ENCODE measurements around the gene C12orf75.

The C12orf75 gene

GRCh38 chr12:105409801-105410471 is 79.4 kb downstream of the C12orf75 start:
- no peak for DNase-seq (ENCODE audit: extremely low read depth in 1 of 2, low read depth in 1 of 2)

- no peak for DNase-seq (ENCODE audit: extremely low read depth in 1 of 2, low read depth in 1 of 2)
Measured at GRCh38 chr12:105413911-105414487, 83.5 kb downstream of the C12orf75 start.

DNA sequence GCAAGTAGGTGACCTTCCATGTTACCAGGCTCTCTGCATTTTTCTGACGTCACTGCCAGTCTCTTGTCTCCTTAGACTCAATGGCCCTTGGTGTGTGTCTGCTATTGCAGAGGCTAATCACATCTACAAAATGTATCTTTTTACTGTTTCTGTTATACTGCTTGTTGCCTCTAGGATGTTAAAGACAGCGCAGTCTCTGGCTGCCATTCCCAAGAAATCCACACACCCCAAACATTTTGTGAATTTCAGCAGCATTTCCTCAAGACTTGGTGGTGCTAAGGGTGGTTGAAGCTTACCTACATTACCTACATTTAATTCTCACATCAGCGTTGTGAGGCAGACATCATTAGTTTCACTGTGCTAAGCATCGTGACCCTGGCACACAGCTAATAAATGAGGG is 87.2 kb downstream of the C12orf75 start:
- DNase-seq (ENCODE audit: extremely low read depth in 1 of 2, low read depth in 1 of 2), result no peak

- no peak for DNase-seq (ENCODE audit: extremely low read depth in 1 of 2, low read depth in 1 of 2)
Measured at GRCh38 chr12:105418229-105418628, 87.7 kb downstream of the C12orf75 start.

DNA sequence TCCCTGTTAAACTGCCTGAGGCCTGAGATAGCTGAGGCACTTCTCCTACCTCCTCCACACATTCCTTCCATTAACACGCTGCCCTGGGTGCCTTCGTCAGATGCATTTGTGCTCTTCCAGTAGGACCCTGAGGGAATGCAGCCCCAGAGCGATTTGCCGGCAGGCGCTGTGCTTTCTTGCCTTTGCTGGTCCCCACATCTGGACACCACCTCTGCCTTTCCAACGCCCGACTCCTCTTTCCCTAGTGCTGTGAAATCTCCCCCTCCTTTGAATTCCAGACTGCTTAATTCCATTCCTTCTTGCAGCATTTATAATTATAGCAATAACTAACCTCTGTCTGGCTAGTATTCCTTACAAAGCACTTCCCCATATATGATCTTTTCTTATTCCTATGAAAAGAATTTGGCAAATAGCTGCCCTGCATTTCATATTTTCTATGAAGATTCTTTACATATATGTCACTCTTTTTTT is 88.4 kb downstream of the C12orf75 start:
- no peak for DNase-seq (ENCODE audit: extremely low read depth in 1 of 2, low read depth in 1 of 2)

DNA sequence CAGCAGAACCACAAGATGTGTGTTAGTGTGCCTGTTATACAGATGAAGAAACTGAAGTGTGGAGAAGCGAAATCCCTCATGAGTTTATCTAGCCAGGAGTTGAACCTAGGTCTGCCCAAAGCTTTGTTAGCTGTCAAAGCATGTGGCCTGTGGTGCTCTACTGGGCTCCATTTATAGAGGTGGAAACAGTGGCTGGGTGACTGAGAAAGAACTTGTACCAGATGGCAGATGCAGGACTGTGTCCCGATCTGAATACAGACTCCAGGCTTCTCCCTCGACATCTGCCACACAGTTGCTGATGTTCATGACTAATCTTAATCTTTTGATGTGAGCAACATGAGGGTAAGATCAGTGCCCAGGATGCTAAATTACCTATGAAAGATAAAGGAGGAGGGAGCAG is 89.1 kb downstream of the C12orf75 start:
- no peak for DNase-seq (ENCODE audit: extremely low read depth in 1 of 2, low read depth in 1 of 2)

GRCh38 chr12:105420046-105420445 is 89.6 kb downstream of the C12orf75 start:
- no peak for DNase-seq (ENCODE audit: extremely low read depth in 1 of 2, low read depth in 1 of 2)

GRCh38 chr12:105420659-105421240 is 90.3 kb downstream of the C12orf75 start:
- peak; percentile 25 to 29 for DNase-seq (ENCODE audit: extremely low read depth in 1 of 2, low read depth in 1 of 2)
